ENCODE results near the gene ZNF791.

Gene ZNF791

GRCh38 chr19:12675399-12675798 lies 64.7 kb downstream of the ZNF791 start:
- Histone ChIP-seq H3K4me2 (ENCODE audit: low read length) (no peak overlapping the region), H3K9me3 (ENCODE audit: control insufficient read depth, insufficient read depth, low read length) (no peaks in the 10 kb centered on the region), H3K4me3 (ENCODE audit: low read length) (no peak overlapping the region), H3K36me3 (ENCODE audit: control insufficient read depth, low read length) (peaks cover 74% of the 10 kb centered on the region), H3K27ac (ENCODE audit: low read depth, low read length) (no peak overlapping the region), H4K20me1 (ENCODE audit: control insufficient read depth, insufficient read depth, low read depth, low read length) (peaks cover 9% of the 10 kb centered on the region; the same call in 1 of the 2 replicates), H3K27me3 (ENCODE audit: control insufficient read depth, low read length) (no peaks in the 10 kb centered on the region), H3K4me1 (ENCODE audit: control insufficient read depth, low read length) (peaks cover 8% of the 10 kb centered on the region), H3K79me2 (ENCODE audit: control insufficient read depth, low read length) (peaks cover 34% of the 10 kb centered on the region), H3F3A (ENCODE audit: control insufficient read depth, insufficient read depth) (no peaks in the 10 kb centered on the region), H3K9me2 (replicated peaks; ENCODE audit: control insufficient read depth, low read length) (no peaks in the 10 kb centered on the region)
- TF ChIP-seq EZH2phosphoT487 (IDR thresholded peaks at IDR 0.05; ENCODE audit: borderline replicate concordance, low read length), result no peak
- no peak for TF ChIP-seq CTCF (IDR thresholded peaks at IDR 0.05; ENCODE audit: low read depth, low read length, poor library complexity, severe bottlenecking)

- Histone ChIP-seq H3K4me1 (ENCODE audit: control insufficient read depth, low read length) (peaks cover 4% of the 10 kb centered on the region; the same call in 1 of the 2 replicates), H3K27me3 (ENCODE audit: control insufficient read depth, low read length) (no peaks in the 10 kb centered on the region), H3K79me2 (ENCODE audit: control insufficient read depth, low read length) (peaks cover 33% of the 10 kb centered on the region), H3K9me2 (replicated peaks; ENCODE audit: control insufficient read depth, low read length) (no peaks in the 10 kb centered on the region), H3K4me3 (ENCODE audit: low read length) (no peak overlapping the region), H3K4me2 (ENCODE audit: low read length) (no peak overlapping the region), H3F3A (ENCODE audit: control insufficient read depth, insufficient read depth) (no peaks in the 10 kb centered on the region), H3K36me3 (ENCODE audit: control insufficient read depth, low read length) (peaks cover 70% of the 10 kb centered on the region), H4K20me1 (ENCODE audit: control insufficient read depth, insufficient read depth, low read depth, low read length) (peaks cover 9% of the 10 kb centered on the region; the same call in 1 of the 2 replicates), H3K9me3 (ENCODE audit: control insufficient read depth, insufficient read depth, low read length) (no peaks in the 10 kb centered on the region), H3K27ac (ENCODE audit: low read depth, low read length) (no peak overlapping the region)
- no peak for TF ChIP-seq CTCF (IDR thresholded peaks at IDR 0.05; ENCODE audit: low read depth, low read length, poor library complexity, severe bottlenecking)
- no peak for TF ChIP-seq EZH2phosphoT487 (IDR thresholded peaks at IDR 0.05; ENCODE audit: borderline replicate concordance, low read length)
These were observed 65.2 kb downstream of the ZNF791 start for GRCh38 chr19:12675940-12676339.

- peaks cover 9% of the 10 kb centered on the region; the same call in 1 of the 2 replicates for H4K20me1 ChIP-seq (ENCODE audit: control insufficient read depth, insufficient read depth, low read depth, low read length)
- H3K9me2 ChIP-seq (replicated peaks; ENCODE audit: control insufficient read depth, low read length), result no peaks in the 10 kb centered on the region
- H3K79me2 ChIP-seq (ENCODE audit: control insufficient read depth, low read length), result peaks cover 38% of the 10 kb centered on the region
- H3K27me3 ChIP-seq (ENCODE audit: control insufficient read depth, low read length), result no peaks in the 10 kb centered on the region
- H3K9me3 ChIP-seq (ENCODE audit: control insufficient read depth, insufficient read depth, low read length), result no peaks in the 10 kb centered on the region
- no peak overlapping the region for H3K4me2 ChIP-seq (ENCODE audit: low read length)
- H3K4me1 ChIP-seq (ENCODE audit: control insufficient read depth, low read length), result peaks cover 4% of the 10 kb centered on the region; the same call in 1 of the 2 replicates
- peaks cover 2% of the 10 kb centered on the region for H3F3A ChIP-seq (ENCODE audit: control insufficient read depth, insufficient read depth)
- no peak overlapping the region for H3K27ac ChIP-seq (ENCODE audit: low read depth, low read length)
- peaks cover 72% of the 10 kb centered on the region for H3K36me3 ChIP-seq (ENCODE audit: control insufficient read depth, low read length)
- TF ChIP-seq CTCF (IDR thresholded peaks at IDR 0.05; ENCODE audit: low read depth, low read length, poor library complexity, severe bottlenecking) (peak; percentile 94), EZH2phosphoT487 (IDR thresholded peaks at IDR 0.05; ENCODE audit: borderline replicate concordance, low read length) (no peak)
- no peak overlapping the region for H3K4me3 ChIP-seq (ENCODE audit: low read length)
These were observed 65.7 kb downstream of the ZNF791 start for GRCh38 chr19:12676384-12676792.

All from DOHH2 (cell line).